Gastrocnemius medialis (tissue), 4 donors: ENCODE measurements around the gene ENTPD6. TPM values are rescaled to one million over a fixed set of nuclear protein-coding genes. Genes with fewer than 3 reads are reported as not detected.

ENCODE experiments used
- ATAC-seq, 2 donors: fragments of 150-250 bp; one replicate each; pipeline ENCODE4 v1.9.1; 2016
- DNase-seq, 2 donors: peaks; one replicate each; pipeline ENCODE4 v3.0.0-alpha.2; 2019
- H3K27ac ChIP-seq, 4 donors: fragments of 200-600 bp; sonication (generic); 1 replicate in 1 of 4; 2 replicates in 3 of 4; pipeline ENCODE4 v1.5.1; 2016 to 2018; ENCODE audit warnings: mild to moderate bottlenecking in 2 of 4, moderate library complexity in 1 of 4
- H3K27me3 ChIP-seq, 3 donors: fragments of 200-600 bp; sonication (generic) in 2 of 3; 1 replicate in 1 of 3; 2 replicates in 2 of 3; pipeline versions ENCODE4 v1.5.1 to v1.6.0; 2016 to 2019; ENCODE audit warnings: mild to moderate bottlenecking in 1 of 3, moderate library complexity in 1 of 3
- H3K36me3 ChIP-seq, 2 donors: fragments of 200-600 bp; sonication (generic) in 1 of 2; one replicate each; pipeline ENCODE4 v1.5.1; 2017 to 2018
- H3K4me1 ChIP-seq, 2 donors: fragments of 200-600 bp; sonication (generic) in 1 of 2; one replicate each; pipeline ENCODE4 v1.5.1; 2016 to 2017; ENCODE audit warnings: mild to moderate bottlenecking in 2 of 2
- H3K4me3 ChIP-seq, 4 donors: fragments of 200-600 bp; sonication (generic) in 3 of 4; 1 replicate in 1 of 4; 2 replicates in 3 of 4; pipeline ENCODE4 v1.5.1; 2016 to 2019; ENCODE audit warnings: mild to moderate bottlenecking in 2 of 4
- H3K9me3 ChIP-seq, 3 donors: fragments of 200-600 bp; sonication (generic) in 2 of 3; 1 replicate in 1 of 3; 2 replicates in 2 of 3; pipeline ENCODE4 v1.5.1; 2016 to 2019
- CTCF ChIP-seq, 5 experiments: fragments of 450-650 bp in 3 of 5; fragments of 200-600 bp in 2 of 5; sonication (generic) in 2 of 5; IDR thresholded peaks in 4 of 5; conservative IDR thresholded peaks in 1 of 5; 1 replicate in 4 of 5; 2 replicates in 1 of 5; pipeline ENCODE4 v1.5.1; 2016 to 2019; ENCODE audit warnings: antibody characterized with exemption in 5 of 5, mild to moderate bottlenecking in 3 of 5, moderate library complexity in 3 of 5
- POLR2A ChIP-seq, 2 donors: fragments of 450-650 bp; IDR thresholded peaks; one replicate each; pipeline ENCODE4 v1.6.1; 2017; ENCODE audit warnings: antibody characterized with exemption in 2 of 2, mild to moderate bottlenecking in 2 of 2, moderate library complexity in 2 of 2
- in situ Hi-C, 4 donors: fragments of 200-750 bp; cut with MboI; loops; one replicate each; pipeline versions ENCODE4 v1.15.0 to v1.8.0; 2017; ENCODE audit warnings: low sequenced_read_pairs in 4 of 4
- intact Hi-C: fragments of 100-400 bp; cut with DNase I; formaldehyde crosslinking; loops from one replicate; pipeline ENCODE4 v1.15.1; 2023; ENCODE audit warnings: low total_unique reads
- total RNA-seq, 4 donors: library from RNA; depleted of rRNA; stranded (reverse); fragments of >200 nt; gene quantifications; one replicate each; pipeline versions ENCODE4 v1.1.0 to v1.2.3, GENCODE V29; 2016

The ENTPD6 gene
- total RNA-seq, 4 donors from 2014 or later, result 27.0 to 61.1 (median 50.2) TPM

GRCh38 chr20:25214819-25215218 is 19.3 kb downstream of the ENTPD6 start:
- no peak overlapping the region for H3K4me3 ChIP-seq
- H3K36me3 ChIP-seq, result peaks cover 2 to 74% of the 10 kb centered on the region in 2 donors
- no peak overlapping the region for H3K27ac ChIP-seq
- H3K4me1 ChIP-seq, result peaks cover 0 to under 1% of the 10 kb centered on the region in 2 donors
- in situ Hi-C loops, result loop anchor here in 1 of 4 donors (25.0 kb wide), 1 partner anchor 228 kb away; the partner anchor contains the start of gene APMAP
- no peaks in the 10 kb centered on the region for H3K27me3 ChIP-seq
- ATAC-seq, result no peak
- intact Hi-C loops, result no loop called here
- DNase-seq, result no peak
- TF ChIP-seq CTCF (IDR thresholded peaks at IDR 0.05 in 4 of 5, conservative IDR thresholded peaks at IDR 0.05 in 1 of 5) (no peak), POLR2A (IDR thresholded peaks at IDR 0.05) (no peak)
- no peaks in the 10 kb centered on the region for H3K9me3 ChIP-seq

- intact Hi-C loops, result no loop called here
- in situ Hi-C loops, result loop anchor here in 1 of 4 donors (25.0 kb wide), 1 partner anchor 228 kb away; the partner anchor contains the start of gene APMAP
- Histone ChIP-seq H3K27me3 (no peaks in the 10 kb centered on the region), H3K9me3 (no peaks in the 10 kb centered on the region), H3K27ac (no peak overlapping the region), H3K4me3 (no peak overlapping the region), H3K36me3 (peaks cover 2 to 74% of the 10 kb centered on the region in 2 donors), H3K4me1 (peaks cover 4 to 6% of the 10 kb centered on the region in 2 donors)
- no peak for TF ChIP-seq CTCF (IDR thresholded peaks at IDR 0.05 in 4 of 5, conservative IDR thresholded peaks at IDR 0.05 in 1 of 5)
- no peak for TF ChIP-seq POLR2A (IDR thresholded peaks at IDR 0.05)
- DNase-seq, result no peak
- no peak for ATAC-seq
These were observed 20.0 kb downstream of the ENTPD6 start for GRCh38 chr20:25215521-25215920.

- in situ Hi-C loops (loop anchor here in 1 of 4 donors (25.0 kb wide), 1 partner anchor 229 kb away; the partner anchor contains the start of gene APMAP), intact Hi-C loops (no loop called here)
- TF ChIP-seq CTCF (IDR thresholded peaks at IDR 0.05 in 4 of 5, conservative IDR thresholded peaks at IDR 0.05 in 1 of 5) (no peak), POLR2A (IDR thresholded peaks at IDR 0.05) (no peak)
- Histone ChIP-seq H3K27ac (peak overlapping the region in 1 of 4 donors; percentile 10), H3K36me3 (peaks cover 2 to 66% of the 10 kb centered on the region in 2 donors), H3K4me3 (peak overlapping the region in 1 of 4 donors; percentile 23), H3K9me3 (no peaks in the 10 kb centered on the region), H3K4me1 (peaks cover 12 to 14% of the 10 kb centered on the region in 2 donors), H3K27me3 (no peaks in the 10 kb centered on the region)
- peak in 1 of 2 donors; percentile 10 for ATAC-seq
- DNase-seq, result no peak
These were observed 20.9 kb downstream of the ENTPD6 start for GRCh38 chr20:25216199-25216945.

- Histone ChIP-seq H3K9me3 (no peaks in the 10 kb centered on the region), H3K36me3 (peaks cover 2 to 55% of the 10 kb centered on the region in 2 donors), H3K4me1 (peaks cover 15 to 21% of the 10 kb centered on the region in 2 donors), H3K4me3 (peak overlapping the region in 1 of 4 donors; percentile 23), H3K27me3 (no peaks in the 10 kb centered on the region), H3K27ac (no peak overlapping the region)
- intact Hi-C loops, result no loop called here
- in situ Hi-C loops, result loop anchor here in 1 of 4 donors (25.0 kb wide), 1 partner anchor 230 kb away; the partner anchor contains the start of gene APMAP
- no peak for DNase-seq
- no peak for ATAC-seq
- TF ChIP-seq CTCF (IDR thresholded peaks at IDR 0.05 in 4 of 5, conservative IDR thresholded peaks at IDR 0.05 in 1 of 5) (no peak), POLR2A (IDR thresholded peaks at IDR 0.05) (no peak)
These were observed 21.9 kb downstream of the ENTPD6 start for GRCh38 chr20:25217161-25218108.
